CMK (cell line): ENCODE data around the gene MS4A10.

ENCODE experiments used
- DNase-seq: peaks from one replicate; pipeline ENCODE4 v3.0.0-alpha.2; 2010; ENCODE audit warnings: low read depth

The MS4A10 gene

GRCh38 chr11:60849641-60850520, 64.7 kb downstream of the MS4A10 start:
- DNase-seq = no peak
